ENCODE results near the gene GPR4. TPM values are rescaled to one million over a fixed set of nuclear protein-coding genes. Genes with fewer than 3 reads are reported as not detected.
"Not testable (repeated sequence)": the region's sequence is repeated elsewhere in the genome, so short reads cannot be mapped to it uniquely, and the experiment has no call there.

GPR4 gene
- total RNA-seq, 4 donors from 2014 or later: 6.0 to 29.4 (median 12.0) TPM

GRCh38 chr19:45621389-45621788 is 19.4 kb upstream of the GPR4 start:
- no peak for ATAC-seq (ENCODE audit: low FRiP score)
- DNase-seq (ENCODE audit: low spot score): no peak
- no peak for TF ChIP-seq CTCF (IDR thresholded peaks at IDR 0.05)

GRCh38 chr19:45616704-45617017 is 14.6 kb upstream of the GPR4 start:
- DNase-seq (ENCODE audit: low spot score): no peak
- TF ChIP-seq CTCF (IDR thresholded peaks at IDR 0.05): no peak
- no peak for ATAC-seq (ENCODE audit: low FRiP score)

- DNase-seq (ENCODE audit: low spot score) (peak; percentile 61), ATAC-seq (ENCODE audit: low FRiP score) (peak; percentile 61)
- TF ChIP-seq CTCF (IDR thresholded peaks at IDR 0.05): no peak
Observed at GRCh38 chr19:45615795-45616703, 14.0 kb upstream of the GPR4 start.

GRCh38 chr19:45615056-45615455 is 13.0 kb upstream of the GPR4 start:
- ATAC-seq (ENCODE audit: low FRiP score); DNase-seq (ENCODE audit: low spot score): not testable (repeated sequence)

- ATAC-seq (ENCODE audit: low FRiP score) (peak; percentile 90), DNase-seq (ENCODE audit: low spot score) (no peak)
- TF ChIP-seq CTCF (IDR thresholded peaks at IDR 0.05): no peak
Observed at GRCh38 chr19:45613926-45614725, 12.1 kb upstream of the GPR4 start.

- DNase-seq (ENCODE audit: low spot score) (no peak), ATAC-seq (ENCODE audit: low FRiP score) (no peak)
- TF ChIP-seq CTCF (IDR thresholded peaks at IDR 0.05): no peak
Observed at GRCh38 chr19:45608948-45609347, 6.9 kb upstream of the GPR4 start.

Measured in omental fat pad (tissue), 4 donors.